ENCODE results near the gene PHLDB2. TPM values are rescaled to one million over a fixed set of nuclear protein-coding genes. Genes with fewer than 3 reads are reported as not detected.
"Not testable (repeated sequence)": the region's sequence is repeated elsewhere in the genome, so short reads cannot be mapped to it uniquely, and the experiment has no call there.

PHLDB2 gene
- not detected for polyA plus RNA-seq (2012; ENCODE audit: low read depth, missing spikeins)

DNA sequence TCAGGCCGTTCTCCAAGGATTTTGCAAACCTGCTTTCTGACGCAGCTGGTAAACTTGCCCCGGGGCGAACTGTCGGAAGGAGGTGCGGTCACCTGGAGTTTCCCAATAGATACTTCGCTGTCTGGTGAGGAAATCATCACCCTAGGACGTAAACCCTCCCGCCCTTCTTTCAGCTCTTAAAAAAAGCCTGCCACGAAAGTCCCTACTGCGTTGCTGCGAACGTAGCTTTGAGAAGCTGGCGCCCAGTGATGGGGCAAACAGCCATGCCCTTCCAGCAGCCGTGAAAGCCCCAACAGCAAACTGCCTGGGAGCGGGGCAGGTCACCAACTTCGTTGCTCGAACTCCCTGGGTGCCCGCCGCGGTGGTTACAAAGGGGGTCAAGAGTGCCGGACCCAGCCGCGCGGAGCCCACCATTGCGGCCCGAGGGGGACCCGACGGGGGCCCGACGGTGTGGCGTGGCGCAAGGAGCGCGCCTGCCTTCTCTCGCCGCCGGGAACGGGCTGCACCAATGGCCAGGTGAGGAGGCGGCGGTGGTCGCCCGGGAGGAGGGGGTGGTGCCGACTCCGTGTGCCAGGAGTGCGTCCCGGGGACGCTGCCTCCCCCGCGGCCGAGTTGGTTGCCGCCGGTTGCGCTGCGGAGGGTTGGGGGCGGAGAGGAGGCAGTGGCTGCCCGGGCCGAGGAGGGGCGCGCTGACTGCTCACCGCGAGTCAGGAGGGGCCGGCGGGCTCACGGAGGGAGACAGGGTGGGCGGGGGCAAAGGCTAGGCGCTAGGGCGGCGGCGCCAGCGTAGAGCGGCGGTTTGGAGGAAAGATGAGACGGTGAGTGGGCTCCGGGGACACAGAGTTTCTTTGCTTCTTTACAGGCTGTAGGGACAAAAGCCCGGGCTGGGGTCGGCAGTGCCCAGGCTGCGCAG, at the start of gene PHLDB2:
Gene PHLDB2, plus strand, starts transcription at position 205 of the 913 bp plus-strand sequence. CDS start 24,813 bp downstream, outside the sequence.
- TF ChIP-seq POU2F2 (IDR thresholded peaks at IDR 0.05; ENCODE audit: low read depth, low read length), result no peak
- no peak for TF ChIP-seq POLR2AphosphoS5 (IDR thresholded peaks at IDR 0.05; ENCODE audit: low read depth, low read length)
- no peak for TF ChIP-seq POLR2A (IDR thresholded peaks at IDR 0.05; ENCODE audit: low read depth, low read length)
- no peak for TF ChIP-seq PAX5 (IDR thresholded peaks at IDR 0.05; ENCODE audit: insufficient read depth, low read length, severe bottlenecking)
- TF ChIP-seq TAF1 (IDR thresholded peaks at IDR 0.05; ENCODE audit: low read depth, low read length), result no peak
- DNase-seq (ENCODE audit: insufficient read length, low spot score) (peak; percentile 41), FAIRE-seq (no peak)

DNA sequence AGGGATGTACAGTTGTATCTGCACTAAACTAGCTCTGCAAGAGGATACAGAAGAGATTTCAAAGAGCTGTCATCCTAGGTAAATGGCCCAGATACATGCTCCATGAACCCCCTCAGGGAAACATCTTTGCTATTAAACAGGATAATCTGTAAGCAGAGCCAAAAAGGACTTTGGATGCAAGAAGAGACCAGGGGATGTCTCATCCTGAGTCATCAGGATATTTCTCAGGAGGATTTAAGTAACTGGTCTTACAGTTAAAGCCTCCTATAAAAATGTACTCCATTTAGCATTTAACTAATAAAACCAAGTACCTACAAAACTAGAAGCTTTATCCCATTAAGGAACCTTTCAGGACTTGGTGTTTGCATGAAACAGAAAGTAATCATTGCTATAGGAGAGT, 48.2 kb upstream of the PHLDB2 start:
- no peak for DNase-seq (ENCODE audit: insufficient read length, low spot score)
- no peak for TF ChIP-seq POU2F2 (IDR thresholded peaks at IDR 0.05; ENCODE audit: low read depth, low read length)
- no peak for TF ChIP-seq POLR2A (IDR thresholded peaks at IDR 0.05; ENCODE audit: low read depth, low read length)
- no peak for TF ChIP-seq SPI1 (IDR thresholded peaks at IDR 0.05; ENCODE audit: low read depth, low read length)
- no peak for TF ChIP-seq POLR2AphosphoS5 (IDR thresholded peaks at IDR 0.05; ENCODE audit: low read depth, low read length)
- no peak for TF ChIP-seq PAX5 (IDR thresholded peaks at IDR 0.05; ENCODE audit: insufficient read depth, low read length, severe bottlenecking)
- TF ChIP-seq TAF1 (IDR thresholded peaks at IDR 0.05; ENCODE audit: low read depth, low read length), result no peak
- no peak for FAIRE-seq

DNA sequence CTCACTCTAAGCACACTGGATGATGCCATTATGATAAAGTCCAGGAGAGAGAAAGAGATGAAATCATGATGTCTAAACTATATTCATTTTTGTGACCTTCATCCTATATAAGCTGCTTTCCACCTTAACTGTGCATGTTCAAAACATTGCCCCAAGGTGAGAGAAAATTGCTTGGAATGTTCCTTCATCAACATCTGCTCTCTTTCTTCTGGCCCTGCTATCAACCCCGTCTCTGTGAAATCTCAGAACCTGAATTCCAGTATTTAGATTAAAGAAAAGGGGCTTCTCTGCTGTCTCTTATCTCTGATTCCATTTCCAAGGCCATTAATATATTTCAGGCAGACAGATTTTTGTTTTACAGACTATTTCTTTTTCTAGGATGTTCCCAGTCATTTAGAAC, 47.3 kb upstream of the PHLDB2 start:
- TF ChIP-seq POLR2A (IDR thresholded peaks at IDR 0.05; ENCODE audit: low read depth, low read length) (no peak), TAF1 (IDR thresholded peaks at IDR 0.05; ENCODE audit: low read depth, low read length) (no peak), SPI1 (IDR thresholded peaks at IDR 0.05; ENCODE audit: low read depth, low read length) (no peak), PAX5 (IDR thresholded peaks at IDR 0.05; ENCODE audit: insufficient read depth, low read length, severe bottlenecking) (no peak), POLR2AphosphoS5 (IDR thresholded peaks at IDR 0.05; ENCODE audit: low read depth, low read length) (no peak), POU2F2 (IDR thresholded peaks at IDR 0.05; ENCODE audit: low read depth, low read length) (no peak)
- FAIRE-seq (no peak), DNase-seq (ENCODE audit: insufficient read length, low spot score) (no peak)

DNA sequence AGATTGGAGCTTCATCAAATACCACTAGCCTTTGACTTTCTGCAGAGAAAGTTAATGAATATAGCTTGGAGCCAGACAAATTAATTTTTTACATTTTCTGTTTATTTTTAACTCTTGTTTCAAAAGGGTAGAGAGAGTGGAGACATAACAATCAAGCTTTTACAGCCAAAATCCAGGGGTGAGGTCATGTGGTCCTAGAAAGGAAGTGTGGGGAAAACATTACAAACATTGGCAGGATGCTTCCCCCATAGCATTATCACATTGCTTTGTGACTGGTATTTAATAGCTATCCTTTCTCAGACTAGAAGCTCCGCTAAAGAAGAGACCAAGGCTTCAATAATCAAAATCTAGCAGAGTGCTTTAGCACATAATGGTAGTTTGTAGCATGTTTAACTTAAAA, 46.4 kb upstream of the PHLDB2 start:
- DNase-seq (ENCODE audit: insufficient read length, low spot score) (no peak), FAIRE-seq (no peak)
- TF ChIP-seq POLR2A (IDR thresholded peaks at IDR 0.05; ENCODE audit: low read depth, low read length), result no peak
- TF ChIP-seq SPI1 (IDR thresholded peaks at IDR 0.05; ENCODE audit: low read depth, low read length), result no peak
- TF ChIP-seq POU2F2 (IDR thresholded peaks at IDR 0.05; ENCODE audit: low read depth, low read length), result no peak
- TF ChIP-seq POLR2AphosphoS5 (IDR thresholded peaks at IDR 0.05; ENCODE audit: low read depth, low read length), result no peak
- no peak for TF ChIP-seq PAX5 (IDR thresholded peaks at IDR 0.05; ENCODE audit: insufficient read depth, low read length, severe bottlenecking)
- TF ChIP-seq TAF1 (IDR thresholded peaks at IDR 0.05; ENCODE audit: low read depth, low read length), result no peak

DNA sequence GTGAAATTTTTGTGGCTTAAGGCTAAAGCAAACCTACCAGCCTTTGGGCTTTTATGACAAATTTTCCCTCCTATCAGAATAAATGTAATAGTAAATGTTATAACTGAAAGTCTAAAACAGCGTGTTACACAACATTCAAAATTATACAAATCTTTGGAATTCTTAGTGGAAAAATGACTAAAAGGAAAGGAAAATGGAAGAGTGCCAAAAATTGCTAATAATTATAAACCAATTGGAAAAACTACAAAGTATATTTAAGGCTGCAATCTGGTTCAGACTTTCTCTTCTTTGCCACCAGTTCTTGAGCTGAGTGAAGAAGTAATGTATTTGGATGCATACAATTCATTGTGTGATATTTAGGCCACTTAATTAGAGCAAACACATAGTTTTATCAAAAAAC, 45.6 kb upstream of the PHLDB2 start:
- no peak for DNase-seq (ENCODE audit: insufficient read length, low spot score)
- TF ChIP-seq POLR2A (IDR thresholded peaks at IDR 0.05; ENCODE audit: low read depth, low read length) (no peak), TAF1 (IDR thresholded peaks at IDR 0.05; ENCODE audit: low read depth, low read length) (no peak), POU2F2 (IDR thresholded peaks at IDR 0.05; ENCODE audit: low read depth, low read length) (no peak), PAX5 (IDR thresholded peaks at IDR 0.05; ENCODE audit: insufficient read depth, low read length, severe bottlenecking) (no peak), POLR2AphosphoS5 (IDR thresholded peaks at IDR 0.05; ENCODE audit: low read depth, low read length) (no peak), SPI1 (IDR thresholded peaks at IDR 0.05; ENCODE audit: low read depth, low read length) (no peak)
- no peak for FAIRE-seq

DNA sequence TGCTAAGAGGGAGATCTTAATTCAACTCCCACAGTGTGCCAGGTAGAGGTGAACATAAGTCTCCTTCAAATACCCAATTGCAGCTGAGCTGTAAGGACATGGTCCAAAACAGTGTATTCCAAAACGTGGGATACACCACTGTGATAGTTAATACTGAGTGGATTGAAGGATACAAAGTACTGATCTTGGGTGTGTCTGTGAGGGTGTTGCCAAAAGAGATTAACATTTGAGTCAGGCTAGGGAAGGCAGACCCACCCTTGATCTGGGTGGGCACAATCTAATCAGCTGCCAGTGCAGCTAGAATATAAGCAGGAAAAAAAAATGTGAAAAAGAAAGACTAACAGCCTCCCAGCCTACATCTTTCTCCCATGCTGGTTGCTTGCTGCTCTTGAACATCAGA, 45.1 kb upstream of the PHLDB2 start:
- FAIRE-seq (no peak), DNase-seq (ENCODE audit: insufficient read length, low spot score) (no peak)
- TF ChIP-seq PAX5 (IDR thresholded peaks at IDR 0.05; ENCODE audit: insufficient read depth, low read length, severe bottlenecking), result no peak
- no peak for TF ChIP-seq TAF1 (IDR thresholded peaks at IDR 0.05; ENCODE audit: low read depth, low read length)
- TF ChIP-seq SPI1 (IDR thresholded peaks at IDR 0.05; ENCODE audit: low read depth, low read length), result no peak
- TF ChIP-seq POLR2AphosphoS5 (IDR thresholded peaks at IDR 0.05; ENCODE audit: low read depth, low read length), result no peak
- TF ChIP-seq POU2F2 (IDR thresholded peaks at IDR 0.05; ENCODE audit: low read depth, low read length), result no peak
- no peak for TF ChIP-seq POLR2A (IDR thresholded peaks at IDR 0.05; ENCODE audit: low read depth, low read length)

DNA sequence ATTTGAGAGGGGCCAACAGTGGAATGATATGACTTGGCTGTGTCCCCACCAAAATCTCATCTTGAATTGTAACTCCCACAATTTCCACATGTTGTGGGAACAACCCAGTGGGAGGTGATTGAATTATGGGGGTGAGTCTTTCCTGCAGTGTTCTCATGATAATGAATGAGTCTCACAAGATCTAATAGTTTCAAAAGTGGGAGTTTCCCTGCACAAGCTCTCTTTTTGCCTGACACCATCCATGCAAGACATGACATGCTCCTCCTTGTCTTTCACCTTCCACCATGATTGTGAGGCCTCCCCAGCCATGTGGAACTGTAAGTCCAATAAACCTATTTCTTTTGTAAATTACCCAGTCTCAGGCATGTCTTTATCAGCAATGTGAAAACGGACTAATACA, 42.3 kb upstream of the PHLDB2 start:
- not testable (repeated sequence) for DNase-seq (ENCODE audit: insufficient read length, low spot score); FAIRE-seq

DNA sequence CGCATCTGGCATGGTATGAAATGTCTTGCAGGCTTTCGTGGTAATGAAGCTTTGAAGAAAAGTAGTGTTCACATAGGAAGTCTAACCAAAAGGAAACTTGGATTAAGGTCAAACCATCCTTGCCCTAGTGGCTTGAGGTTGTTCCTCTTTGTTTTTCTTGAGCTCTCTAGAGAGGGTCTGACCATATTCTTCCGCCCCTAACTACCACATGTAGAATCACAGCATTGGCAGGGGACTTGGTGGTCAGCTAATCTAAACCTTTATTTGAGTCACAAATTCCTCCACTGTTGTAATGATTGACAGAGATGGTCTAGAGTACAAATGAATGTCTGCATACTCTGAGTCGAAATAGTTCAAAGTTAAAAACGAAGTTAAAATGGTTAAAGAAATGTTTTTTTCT, 39.1 kb upstream of the PHLDB2 start:
- DNase-seq (ENCODE audit: insufficient read length, low spot score) (no peak), FAIRE-seq (no peak)
- no peak for TF ChIP-seq POU2F2 (IDR thresholded peaks at IDR 0.05; ENCODE audit: low read depth, low read length)
- TF ChIP-seq SPI1 (IDR thresholded peaks at IDR 0.05; ENCODE audit: low read depth, low read length), result no peak
- no peak for TF ChIP-seq POLR2AphosphoS5 (IDR thresholded peaks at IDR 0.05; ENCODE audit: low read depth, low read length)
- TF ChIP-seq PAX5 (IDR thresholded peaks at IDR 0.05; ENCODE audit: insufficient read depth, low read length, severe bottlenecking), result no peak
- no peak for TF ChIP-seq POLR2A (IDR thresholded peaks at IDR 0.05; ENCODE audit: low read depth, low read length)
- no peak for TF ChIP-seq TAF1 (IDR thresholded peaks at IDR 0.05; ENCODE audit: low read depth, low read length)

DNA sequence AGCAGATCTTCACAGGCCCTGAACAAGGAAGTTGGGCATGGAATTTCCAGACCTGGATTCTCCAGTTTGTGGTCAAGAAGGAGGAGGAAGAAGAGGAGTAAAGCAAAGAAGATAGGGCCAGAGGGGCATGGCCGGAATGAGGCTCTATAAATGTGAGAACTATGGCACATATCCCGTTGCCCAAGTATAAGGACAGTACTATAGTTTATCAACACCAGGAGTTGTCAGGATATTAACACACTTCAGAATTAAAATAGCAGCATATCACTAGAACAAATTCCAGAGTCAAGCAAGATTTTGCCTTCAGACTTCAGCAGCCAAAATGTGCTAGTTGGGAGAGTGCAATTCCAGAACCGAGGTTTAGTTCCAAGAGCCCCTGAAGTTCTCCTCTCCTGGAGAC, 38.4 kb upstream of the PHLDB2 start:
- no peak for FAIRE-seq
- no peak for TF ChIP-seq PAX5 (IDR thresholded peaks at IDR 0.05; ENCODE audit: insufficient read depth, low read length, severe bottlenecking)
- DNase-seq (ENCODE audit: insufficient read length, low spot score), result no peak

DNA sequence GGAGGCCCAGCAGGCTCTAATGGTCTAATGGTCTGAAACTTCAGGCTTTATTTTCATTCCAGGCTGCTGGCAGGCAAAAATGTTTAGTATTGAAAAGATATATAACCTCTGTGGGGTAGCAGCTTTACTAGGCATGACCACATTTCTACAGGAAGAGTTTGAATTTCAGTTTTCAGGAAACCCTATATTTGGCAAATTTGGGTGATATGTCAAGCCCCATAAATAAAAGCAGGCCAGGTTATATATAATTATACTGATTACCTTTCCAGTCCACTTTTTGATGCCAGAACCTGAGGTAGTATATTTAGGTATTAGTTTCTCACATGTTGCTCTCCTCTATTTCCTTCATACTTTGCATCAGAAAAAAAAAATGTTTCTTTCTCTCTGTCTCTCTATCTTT, 37.2 kb upstream of the PHLDB2 start:
- no peak for DNase-seq (ENCODE audit: insufficient read length, low spot score)
- FAIRE-seq, result no peak
- no peak for TF ChIP-seq POLR2A (IDR thresholded peaks at IDR 0.05; ENCODE audit: low read depth, low read length)
- no peak for TF ChIP-seq POLR2AphosphoS5 (IDR thresholded peaks at IDR 0.05; ENCODE audit: low read depth, low read length)
- TF ChIP-seq POU2F2 (IDR thresholded peaks at IDR 0.05; ENCODE audit: low read depth, low read length), result no peak
- TF ChIP-seq PAX5 (IDR thresholded peaks at IDR 0.05; ENCODE audit: insufficient read depth, low read length, severe bottlenecking), result no peak
- no peak for TF ChIP-seq TAF1 (IDR thresholded peaks at IDR 0.05; ENCODE audit: low read depth, low read length)
- no peak for TF ChIP-seq SPI1 (IDR thresholded peaks at IDR 0.05; ENCODE audit: low read depth, low read length)

All from GM12891 (cell line).